ENCODE measurements around the gene ACO2.
"Not testable (repeated sequence)": the region's sequence is repeated elsewhere in the genome, so short reads cannot be mapped to it uniquely, and the experiment has no call there.

ACO2 gene

DNA sequence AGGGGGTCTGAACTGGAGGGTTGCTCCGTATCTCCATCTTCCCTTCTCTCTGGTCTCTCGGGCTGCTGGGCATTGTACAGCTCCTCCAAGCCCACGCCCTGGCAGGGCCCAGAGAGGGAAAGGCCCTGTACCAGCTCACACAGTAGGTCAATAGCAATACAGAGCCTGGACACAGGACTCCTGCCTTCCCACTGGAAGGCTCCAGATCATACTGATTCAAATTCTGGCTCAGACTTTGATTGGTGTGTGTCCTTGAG, 98.5 kb downstream of the ACO2 start:
- TF ChIP-seq, protein P1, sequence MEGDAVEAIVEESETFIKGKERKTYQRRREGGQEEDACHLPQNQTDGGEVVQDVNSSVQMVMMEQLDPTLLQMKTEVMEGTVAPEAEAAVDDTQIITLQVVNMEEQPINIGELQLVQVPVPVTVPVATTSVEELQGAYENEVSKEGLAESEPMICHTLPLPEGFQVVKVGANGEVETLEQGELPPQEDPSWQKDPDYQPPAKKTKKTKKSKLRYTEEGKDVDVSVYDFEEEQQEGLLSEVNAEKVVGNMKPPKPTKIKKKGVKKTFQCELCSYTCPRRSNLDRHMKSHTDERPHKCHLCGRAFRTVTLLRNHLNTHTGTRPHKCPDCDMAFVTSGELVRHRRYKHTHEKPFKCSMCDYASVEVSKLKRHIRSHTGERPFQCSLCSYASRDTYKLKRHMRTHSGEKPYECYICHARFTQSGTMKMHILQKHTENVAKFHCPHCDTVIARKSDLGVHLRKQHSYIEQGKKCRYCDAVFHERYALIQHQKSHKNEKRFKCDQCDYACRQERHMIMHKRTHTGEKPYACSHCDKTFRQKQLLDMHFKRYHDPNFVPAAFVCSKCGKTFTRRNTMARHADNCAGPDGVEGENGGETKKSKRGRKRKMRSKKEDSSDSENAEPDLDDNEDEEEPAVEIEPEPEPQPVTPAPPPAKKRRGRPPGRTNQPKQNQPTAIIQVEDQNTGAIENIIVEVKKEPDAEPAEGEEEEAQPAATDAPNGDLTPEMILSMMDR (IDR thresholded peaks at IDR 0.05; ENCODE audit: borderline replicate concordance, insufficient read depth, low read depth, low read length): no peak

DNA sequence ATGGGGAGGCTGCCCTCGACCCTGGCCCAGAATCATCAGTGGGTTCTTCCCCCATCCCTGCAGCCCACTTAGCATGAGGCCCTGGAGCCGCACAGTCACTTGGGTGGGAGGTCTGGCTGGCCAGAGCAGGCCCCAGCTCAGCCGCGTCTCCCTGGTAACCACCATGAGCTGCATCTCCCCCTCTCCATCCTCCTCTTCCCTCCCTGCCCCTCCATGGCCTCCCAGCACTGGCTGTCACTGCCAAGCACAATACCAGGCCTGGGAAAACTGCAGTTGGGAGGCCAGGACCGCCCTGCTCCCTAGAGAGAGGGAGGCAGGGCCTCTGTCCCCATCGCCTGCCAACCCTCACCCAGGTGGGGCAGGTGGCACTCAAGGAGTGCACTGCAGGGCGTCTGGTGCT, 99.9 kb downstream of the ACO2 start:
- TF ChIP-seq, protein P1 (IDR thresholded peaks at IDR 0.05; ENCODE audit: borderline replicate concordance, insufficient read depth, low read depth, low read length): no peak
- no peak overlapping the region for H3K4me3 ChIP-seq (ENCODE audit: low read depth, low read length)

More for the DNA sequence above, 98.5 kb downstream of the ACO2 start:
- H3K4me3 ChIP-seq (ENCODE audit: low read depth, low read length): no peak overlapping the region

DNA sequence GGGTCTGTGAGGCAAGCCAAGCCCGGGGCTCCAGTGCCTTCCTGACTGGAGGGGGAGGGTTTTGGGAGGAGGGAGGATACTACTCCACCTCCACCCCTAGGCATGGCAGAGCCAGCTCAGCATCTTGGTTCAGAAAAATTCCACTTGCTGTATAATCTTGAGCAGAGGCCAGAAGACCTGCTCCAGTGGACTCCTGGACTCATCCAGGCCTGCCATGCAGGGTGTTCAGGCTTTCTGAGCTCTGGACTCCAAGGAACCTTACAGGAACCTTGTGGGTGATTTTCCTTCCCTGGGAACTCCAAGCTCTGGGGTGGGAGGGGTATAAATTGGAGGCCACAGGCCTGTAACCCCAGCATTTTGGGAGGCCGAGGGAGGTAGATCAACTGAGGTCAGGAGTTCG, 101.3 kb downstream of the ACO2 start:
- TF ChIP-seq, protein P1 (IDR thresholded peaks at IDR 0.05; ENCODE audit: borderline replicate concordance, insufficient read depth, low read depth, low read length): no peak
- no peak overlapping the region for H3K4me3 ChIP-seq (ENCODE audit: low read depth, low read length)

DNA sequence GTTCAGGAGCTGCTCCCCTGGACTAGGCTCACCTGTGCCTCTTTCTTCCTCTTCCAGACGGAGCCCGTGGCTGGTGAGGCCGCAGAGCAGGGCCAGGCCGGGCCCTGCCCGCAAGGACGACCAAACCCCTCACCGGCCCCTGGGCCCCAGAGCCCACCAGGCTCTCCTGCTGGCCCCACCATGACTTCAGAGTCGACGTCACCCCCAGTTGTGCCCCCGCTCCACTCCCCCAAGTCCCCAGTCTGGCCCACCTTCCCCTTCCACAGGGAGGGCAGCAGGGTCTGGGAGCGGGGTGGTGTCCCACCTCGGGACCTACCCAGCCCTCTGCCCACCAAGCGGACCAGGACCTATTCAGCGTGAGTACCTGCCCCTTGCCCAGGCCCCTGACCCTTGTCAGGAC, 102.9 kb downstream of the ACO2 start:
- H3K4me3 ChIP-seq (ENCODE audit: low read depth, low read length): no peak overlapping the region
- TF ChIP-seq, protein P1 (IDR thresholded peaks at IDR 0.05; ENCODE audit: borderline replicate concordance, insufficient read depth, low read depth, low read length): no peak

DNA sequence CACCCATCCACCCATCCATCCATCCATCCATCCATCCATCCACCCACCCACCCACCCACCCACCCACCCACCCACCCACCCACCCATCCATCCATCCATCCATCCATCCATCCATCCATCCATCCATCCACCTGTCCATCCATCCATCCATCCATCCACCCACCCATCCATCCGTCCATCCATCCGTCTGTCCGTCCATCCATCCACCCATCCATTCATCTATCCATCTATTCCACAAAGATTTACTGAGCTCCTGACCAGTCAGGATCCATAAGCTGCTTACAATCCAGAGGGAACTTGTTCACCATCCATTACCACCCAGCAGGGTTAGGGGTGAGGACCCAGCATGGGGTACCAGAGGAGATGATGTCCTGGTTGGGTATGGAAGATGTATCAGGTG, 103.4 kb downstream of the ACO2 start:
- not testable (repeated sequence) for H3K4me3 ChIP-seq (ENCODE audit: low read depth, low read length)

DNA sequence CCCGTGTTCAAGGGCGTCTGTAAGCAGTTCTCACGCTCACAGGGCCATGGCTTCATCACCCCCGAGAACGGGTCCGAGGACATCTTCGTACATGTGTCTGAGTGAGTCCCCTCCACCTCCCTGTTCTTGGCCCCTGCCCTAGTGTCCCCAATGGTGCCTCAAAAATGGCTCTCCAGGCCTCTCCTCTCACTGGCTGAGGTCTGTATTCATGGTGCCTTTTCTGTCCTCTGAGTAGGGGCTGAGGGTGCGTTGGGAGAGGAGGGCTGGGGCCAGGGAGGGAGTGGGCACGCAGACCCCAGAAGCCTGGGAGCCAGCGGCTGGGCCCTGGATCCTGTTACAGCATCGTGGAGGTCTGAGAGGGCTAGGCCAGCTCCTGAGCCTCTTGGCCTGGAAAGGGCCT, 104.8 kb downstream of the ACO2 start:
- TF ChIP-seq, protein P1 (IDR thresholded peaks at IDR 0.05; ENCODE audit: borderline replicate concordance, insufficient read depth, low read depth, low read length): no peak
- H3K4me3 ChIP-seq (ENCODE audit: low read depth, low read length): no peak overlapping the region

DNA sequence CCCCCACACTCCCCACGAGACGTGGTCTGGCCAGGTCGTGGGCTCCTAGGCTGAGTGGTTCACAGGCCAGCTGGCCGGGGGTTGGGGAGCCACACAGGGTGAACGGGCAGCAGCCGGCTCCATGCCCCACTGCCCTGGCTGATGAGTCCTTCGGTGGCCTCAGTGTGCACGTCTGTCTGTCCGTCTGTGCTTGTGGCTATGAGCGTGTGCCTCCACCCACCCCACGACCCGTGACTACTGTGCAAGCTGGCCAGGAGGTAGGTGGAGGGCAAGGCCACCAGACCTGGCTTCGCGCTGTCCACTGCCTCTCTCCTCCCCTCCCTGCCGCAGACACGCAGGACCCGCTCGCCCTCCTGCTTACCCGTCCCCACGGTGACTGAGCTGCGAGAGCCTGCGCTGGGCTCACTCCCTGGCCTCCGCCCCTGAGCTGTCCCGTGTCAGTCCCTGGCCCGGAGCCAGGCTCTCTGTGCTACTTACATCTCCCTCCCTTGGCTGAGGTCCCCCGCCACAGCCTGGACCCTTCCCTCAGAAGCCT, 106.0 kb downstream of the ACO2 start:
- TF ChIP-seq, protein P1 (IDR thresholded peaks at IDR 0.05; ENCODE audit: borderline replicate concordance, insufficient read depth, low read depth, low read length): no peak

DNA sequence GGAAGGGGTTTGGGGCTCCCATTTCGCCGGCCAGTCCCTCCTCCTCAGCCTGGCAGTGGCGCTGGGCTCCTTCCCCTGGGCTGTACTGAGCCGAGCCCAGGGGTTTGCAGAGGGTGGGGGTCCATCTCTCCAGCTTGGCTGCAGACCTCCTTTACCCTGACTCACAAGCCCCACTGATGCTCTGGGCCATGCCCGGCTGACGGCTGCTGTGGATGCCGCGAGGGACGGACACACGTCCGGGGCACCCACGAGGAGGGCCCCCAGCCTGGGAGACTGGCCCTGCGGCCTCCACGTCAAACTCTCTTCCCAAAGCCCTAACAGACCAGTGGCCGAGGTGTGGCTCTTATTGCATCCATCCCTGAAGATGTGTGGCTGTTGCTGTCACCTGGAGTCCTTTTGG, 106.6 kb downstream of the ACO2 start:
- TF ChIP-seq, protein P1 (IDR thresholded peaks at IDR 0.05; ENCODE audit: borderline replicate concordance, insufficient read depth, low read depth, low read length): no peak
- H3K4me3 ChIP-seq (ENCODE audit: low read depth, low read length): no peak overlapping the region

More for the DNA sequence above, 106.0 kb downstream of the ACO2 start:
- H3K4me3 ChIP-seq (ENCODE audit: low read depth, low read length): no peak overlapping the region

Measured in GM12875 (cell line).